GM23338 (cell line): ENCODE measurements around the gene TMEM44. TPM values are rescaled to one million over a fixed set of nuclear protein-coding genes. Genes with fewer than 3 reads are reported as not detected.

Source experiments
- ATAC-seq: fragments of 200-7000 bp; cut with Tn5 transposase; 3 replicates; pipeline ENCODE4 v1.9.1; 2020
- DNase-seq: peaks from one replicate; pipeline ENCODE4 v3.0.0-alpha.2; 2015; ENCODE audit warnings: low spot score
- H2AFZ ChIP-seq: fragments of 200-600 bp; sonication (generic); 2 replicates; pipeline ENCODE4 v1.8.0; 2016; ENCODE audit warnings: antibody characterized with exemption, mild to moderate bottlenecking, moderate library complexity
- H3F3A ChIP-seq: fragments of 200-600 bp; sonication (generic); replicated peaks from 2 replicates; pipeline ENCODE4 v1.8.0; 2017; ENCODE audit warnings: antibody characterized with exemption, mixed run types, low read depth
- H3K27ac ChIP-seq: fragments of 200-600 bp; sonication (generic); 2 replicates; pipeline ENCODE4 v1.6.1; 2016; ENCODE audit warnings: low read depth
- H3K27me3 ChIP-seq: fragments of 200-600 bp; sonication (generic); 2 replicates; pipeline ENCODE4 v1.8.0; 2016; ENCODE audit warnings: mild to moderate bottlenecking, mixed run types, moderate library complexity; ENCODE audit not compliant: insufficient read depth
- H3K36me3 ChIP-seq: fragments of 200-600 bp; sonication (generic); 2 replicates; pipeline ENCODE4 v1.8.0; 2016; ENCODE audit warnings: mild to moderate bottlenecking; ENCODE audit not compliant: insufficient read depth
- H3K4me1 ChIP-seq: fragments of 200-600 bp; sonication (generic); 2 replicates; pipeline ENCODE4 v1.8.0; 2016; ENCODE audit warnings: mild to moderate bottlenecking, moderate library complexity; ENCODE audit not compliant: insufficient read depth
- H3K4me2 ChIP-seq: fragments of 200-600 bp; sonication (generic); 2 replicates; pipeline ENCODE4 v1.7.1; 2017; ENCODE audit warnings: mixed run types
- H3K4me3 ChIP-seq: fragments of 200-600 bp; sonication (generic); 2 replicates; pipeline ENCODE4 v1.6.1; 2016; ENCODE audit warnings: mixed run types
- H3K79me2 ChIP-seq: fragments of 200-600 bp; sonication (generic); replicated peaks from 2 replicates; pipeline ENCODE4 v1.8.0; 2017; ENCODE audit warnings: mild to moderate bottlenecking; ENCODE audit not compliant: insufficient read depth
- H3K9me2 ChIP-seq: fragments of 200-600 bp; sonication (generic); 2 replicates; pipeline ENCODE4 v1.8.0; 2017; ENCODE audit not compliant: insufficient read depth
- H4K20me1 ChIP-seq: fragments of 200-600 bp; sonication (generic); replicated peaks from 2 replicates; pipeline ENCODE4 v1.8.0; 2017; ENCODE audit warnings: mild to moderate bottlenecking; ENCODE audit not compliant: insufficient read depth
- H3K27ac Mint-ChIP-seq: 2 replicates; pipeline ENCODE4 v1.8.0; 2020; ENCODE audit warnings: inconsistent platforms, mild to moderate bottlenecking, moderate library complexity, mixed read lengths
- H3K27me3 Mint-ChIP-seq: 3 replicates; pipeline ENCODE4 v1.8.0; 2022; ENCODE audit warnings: low read depth, mild to moderate bottlenecking, moderate library complexity, mixed read lengths, inconsistent platforms; ENCODE audit not compliant: insufficient read depth, poor library complexity
- H3K36me3 Mint-ChIP-seq: 3 replicates; pipeline ENCODE4 v1.8.0; 2021; ENCODE audit warnings: low read depth, mild to moderate bottlenecking, inconsistent platforms, moderate library complexity, mixed read lengths
- H3K4me1 Mint-ChIP-seq: 3 replicates; pipeline ENCODE4 v1.8.0; 2020; ENCODE audit warnings: mild to moderate bottlenecking, inconsistent platforms, mixed read lengths
- H3K4me3 Mint-ChIP-seq: 3 replicates; pipeline ENCODE4 v1.8.0; 2021; ENCODE audit warnings: moderate library complexity, mild to moderate bottlenecking, inconsistent platforms, mixed read lengths
- H3K9me3 Mint-ChIP-seq: 3 replicates; pipeline ENCODE4 v1.8.0; 2020; ENCODE audit warnings: moderate library complexity, mild to moderate bottlenecking, inconsistent platforms, mixed read lengths
- CTCF ChIP-seq, 2 experiments: fragments of 200-600 bp in 1 of 2; sonication (generic) in 1 of 2; conservative IDR thresholded peaks; 2 replicates each; pipeline versions ENCODE4 v1.5.1 to v1.6.1; 2016 to 2017; ENCODE audit warnings: antibody characterized with exemption in 2 of 2, low read depth in 2 of 2, mild to moderate bottlenecking in 2 of 2, moderate library complexity in 1 of 2
- EZH2phosphoT487 ChIP-seq: fragments of 200-600 bp; sonication (generic); IDR thresholded peaks from one replicate; pipeline ENCODE4 v1.8.1; 2018; ENCODE audit warnings: antibody characterized with exemption; ENCODE audit not compliant: unreplicated experiment
- JUNB ChIP-seq: IDR thresholded peaks from one replicate; pipeline ENCODE4 v1.6.1; 2016; ENCODE audit warnings: antibody characterized with exemption; ENCODE audit not compliant: unreplicated experiment
- POLR2AphosphoS5 ChIP-seq: IDR thresholded peaks from 2 replicates; pipeline ENCODE4 v1.6.1; 2016; ENCODE audit warnings: antibody characterized with exemption, low read depth
- ZNF114 ChIP-seq: fragments of 250-450 bp; sonication (Bioruptor Pico); IDR thresholded peaks from 2 replicates; pipeline ENCODE4 v1.5.0; 2020; ENCODE audit warnings: mild to moderate bottlenecking, moderate library complexity
- ZNF331 ChIP-seq: fragments of 250-450 bp; sonication (Bioruptor Pico); IDR thresholded peaks from 2 replicates; pipeline ENCODE4 v1.5.0; 2020; ENCODE audit warnings: low read depth, mild to moderate bottlenecking, moderate library complexity
- polyA plus RNA-seq: library from polyadenylated mRNA; unstranded; fragments of >200 nt; fragmentation: Nextera tagmentation; extraction: Ambion mirVana; gene quantifications from 2 replicates; pipeline ENCODE4 v1.2.1, GENCODE V29; 2016
- total RNA-seq: library from RNA; depleted of rRNA; stranded (reverse); fragments of >200 nt; shearing (Covaris generic); gene quantifications from 2 replicates; pipeline ENCODE4 v1.2.3, GENCODE V29; 2014
- TF ChIP-seq, protein P1 (sequence below): IDR thresholded peaks from one replicate; pipeline ENCODE4 v1.6.1; 2018; ENCODE audit warnings: antibody characterized with exemption; ENCODE audit not compliant: unreplicated experiment
- TF ChIP-seq, protein P2 (sequence below): IDR thresholded peaks from 2 replicates; pipeline ENCODE4 v1.6.1; 2016; ENCODE audit warnings: antibody characterized with exemption

Gene TMEM44
- total and polyA plus RNA-seq, 2 experiments from 2014 or later: 10.0 to 10.5 TPM

GRCh38 chr3:194596906-194597305, 36.3 kb downstream of the TMEM44 start:
- DNase-seq (no peak), ATAC-seq (no peak)
- no peaks in the 10 kb centered on the region for H3K9me2 ChIP-seq
- H3K27me3 Mint-ChIP-seq: peaks cover 10% of the 10 kb centered on the region
- no peak overlapping the region for H3K27ac Mint-ChIP-seq
- TF ChIP-seq ZNF331 (no peak), ZNF114 (no peak), EZH2phosphoT487 (no peak), JUNB (no peak), POLR2AphosphoS5 (no peak), CTCF (conservative IDR thresholded peaks at IDR 0.05; ENCODE audit: low read depth in 2 of 2) (no peak)
- TF ChIP-seq, protein P1, sequence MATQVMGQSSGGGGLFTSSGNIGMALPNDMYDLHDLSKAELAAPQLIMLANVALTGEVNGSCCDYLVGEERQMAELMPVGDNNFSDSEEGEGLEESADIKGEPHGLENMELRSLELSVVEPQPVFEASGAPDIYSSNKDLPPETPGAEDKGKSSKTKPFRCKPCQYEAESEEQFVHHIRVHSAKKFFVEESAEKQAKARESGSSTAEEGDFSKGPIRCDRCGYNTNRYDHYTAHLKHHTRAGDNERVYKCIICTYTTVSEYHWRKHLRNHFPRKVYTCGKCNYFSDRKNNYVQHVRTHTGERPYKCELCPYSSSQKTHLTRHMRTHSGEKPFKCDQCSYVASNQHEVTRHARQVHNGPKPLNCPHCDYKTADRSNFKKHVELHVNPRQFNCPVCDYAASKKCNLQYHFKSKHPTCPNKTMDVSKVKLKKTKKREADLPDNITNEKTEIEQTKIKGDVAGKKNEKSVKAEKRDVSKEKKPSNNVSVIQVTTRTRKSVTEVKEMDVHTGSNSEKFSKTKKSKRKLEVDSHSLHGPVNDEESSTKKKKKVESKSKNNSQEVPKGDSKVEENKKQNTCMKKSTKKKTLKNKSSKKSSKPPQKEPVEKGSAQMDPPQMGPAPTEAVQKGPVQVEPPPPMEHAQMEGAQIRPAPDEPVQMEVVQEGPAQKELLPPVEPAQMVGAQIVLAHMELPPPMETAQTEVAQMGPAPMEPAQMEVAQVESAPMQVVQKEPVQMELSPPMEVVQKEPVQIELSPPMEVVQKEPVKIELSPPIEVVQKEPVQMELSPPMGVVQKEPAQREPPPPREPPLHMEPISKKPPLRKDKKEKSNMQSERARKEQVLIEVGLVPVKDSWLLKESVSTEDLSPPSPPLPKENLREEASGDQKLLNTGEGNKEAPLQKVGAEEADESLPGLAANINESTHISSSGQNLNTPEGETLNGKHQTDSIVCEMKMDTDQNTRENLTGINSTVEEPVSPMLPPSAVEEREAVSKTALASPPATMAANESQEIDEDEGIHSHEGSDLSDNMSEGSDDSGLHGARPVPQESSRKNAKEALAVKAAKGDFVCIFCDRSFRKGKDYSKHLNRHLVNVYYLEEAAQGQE: no peak
- TF ChIP-seq, protein P2, sequence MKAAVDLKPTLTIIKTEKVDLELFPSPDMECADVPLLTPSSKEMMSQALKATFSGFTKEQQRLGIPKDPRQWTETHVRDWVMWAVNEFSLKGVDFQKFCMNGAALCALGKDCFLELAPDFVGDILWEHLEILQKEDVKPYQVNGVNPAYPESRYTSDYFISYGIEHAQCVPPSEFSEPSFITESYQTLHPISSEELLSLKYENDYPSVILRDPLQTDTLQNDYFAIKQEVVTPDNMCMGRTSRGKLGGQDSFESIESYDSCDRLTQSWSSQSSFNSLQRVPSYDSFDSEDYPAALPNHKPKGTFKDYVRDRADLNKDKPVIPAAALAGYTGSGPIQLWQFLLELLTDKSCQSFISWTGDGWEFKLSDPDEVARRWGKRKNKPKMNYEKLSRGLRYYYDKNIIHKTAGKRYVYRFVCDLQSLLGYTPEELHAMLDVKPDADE: no peak
- no peak overlapping the region for H3K4me3 ChIP-seq
- peaks cover 6% of the 10 kb centered on the region; the same call in 1 of the 3 replicates for H3K36me3 Mint-ChIP-seq
- H3K4me2 ChIP-seq: no peak overlapping the region
- no peaks in the 10 kb centered on the region for H3K79me2 ChIP-seq
- H3K27ac ChIP-seq: no peak overlapping the region
- no peaks in the 10 kb centered on the region for H4K20me1 ChIP-seq
- H3K4me1 Mint-ChIP-seq: no peaks in the 10 kb centered on the region
- no peak overlapping the region for H2AFZ ChIP-seq
- no peaks in the 10 kb centered on the region for H3K4me1 ChIP-seq
- no peaks in the 10 kb centered on the region for H3K36me3 ChIP-seq
- no peaks in the 10 kb centered on the region for H3K9me3 Mint-ChIP-seq
- H3K27me3 ChIP-seq: no peaks in the 10 kb centered on the region
- H3K4me3 Mint-ChIP-seq: no peak overlapping the region
- H3F3A ChIP-seq: no peaks in the 10 kb centered on the region
